ENCODE data around the gene TAF11.
"Not testable (repeated sequence)": the region's sequence is repeated elsewhere in the genome, so short reads cannot be mapped to it uniquely, and the experiment has no call there.

TAF11 gene, protein sequence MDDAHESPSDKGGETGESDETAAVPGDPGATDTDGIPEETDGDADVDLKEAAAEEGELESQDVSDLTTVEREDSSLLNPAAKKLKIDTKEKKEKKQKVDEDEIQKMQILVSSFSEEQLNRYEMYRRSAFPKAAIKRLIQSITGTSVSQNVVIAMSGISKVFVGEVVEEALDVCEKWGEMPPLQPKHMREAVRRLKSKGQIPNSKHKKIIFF

DNA sequence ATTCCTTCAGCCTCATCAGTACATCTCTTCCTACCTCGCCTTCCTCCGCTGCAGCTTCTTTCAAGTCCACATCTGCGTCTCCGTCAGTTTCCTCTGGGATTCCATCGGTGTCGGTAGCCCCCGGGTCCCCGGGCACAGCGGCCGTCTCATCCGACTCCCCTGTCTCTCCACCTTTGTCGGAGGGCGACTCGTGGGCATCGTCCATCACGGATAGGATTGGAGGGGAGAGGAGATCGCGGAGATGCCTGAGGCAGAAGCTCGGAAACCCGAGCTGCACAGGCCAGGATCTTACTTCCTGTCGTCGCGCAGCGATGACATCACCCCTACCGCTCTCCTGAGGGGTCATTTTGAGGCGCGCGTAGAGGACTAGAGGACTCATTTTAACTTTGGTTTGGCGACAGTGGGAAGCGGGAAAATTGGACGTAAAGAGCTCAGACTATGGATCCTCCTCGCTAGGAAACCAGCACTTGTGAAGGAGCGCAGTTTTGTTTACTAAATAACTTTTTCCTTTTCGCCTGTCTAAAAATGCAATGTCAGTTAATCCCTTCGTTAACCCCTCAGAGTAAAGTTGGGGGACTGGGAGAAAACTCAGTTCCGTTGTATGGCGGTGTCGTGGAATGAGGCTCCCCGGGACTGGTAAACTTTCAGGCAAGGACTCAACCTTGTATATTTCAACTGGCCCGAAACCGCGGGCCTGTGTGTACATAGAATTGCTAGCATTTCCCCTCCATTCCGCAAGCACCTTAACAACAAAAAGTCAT lies at the start of gene TAF11:
Gene TAF11, minus strand, starts transcription at position 290 of the 761 bp plus-strand sequence. Its CDS starts 85 bp downstream, at position 205.
- peak; percentile 78 for DNase-seq (ENCODE audit: low read depth, low spot score)
- H3K27ac ChIP-seq, result peak within 1 kb of the TSS; percentile 82

DNA sequence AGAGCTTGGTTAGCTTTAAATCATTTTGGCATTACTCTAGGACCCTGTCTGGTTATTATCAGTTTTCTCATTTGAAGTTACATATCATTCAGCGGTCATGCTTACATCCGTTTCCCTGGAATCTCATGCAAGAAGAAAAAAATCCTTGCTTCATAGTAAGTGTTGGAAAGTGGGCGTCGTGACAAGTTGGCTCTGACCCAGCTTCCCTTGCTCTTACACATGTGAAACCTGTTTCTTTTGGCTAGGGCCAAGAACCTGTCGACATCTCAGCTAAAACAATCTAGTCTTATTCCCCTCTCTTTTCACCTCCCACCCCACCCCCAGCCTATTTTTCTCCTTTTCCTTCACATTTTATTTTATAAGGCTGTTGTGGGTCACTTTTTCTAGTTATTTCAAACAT lies 46.7 kb upstream of the TAF11 start:
- H3K27ac ChIP-seq, result no peak overlapping the region
- DNase-seq (ENCODE audit: low read depth, low spot score), result no peak

GRCh38 chr6:34932202-34932601 lies 44.4 kb upstream of the TAF11 start:
- not testable (repeated sequence) for H3K27ac ChIP-seq; DNase-seq (ENCODE audit: low read depth, low spot score)

- no peak for DNase-seq (ENCODE audit: low read depth, low spot score)
- H3K27ac ChIP-seq, result no peak overlapping the region
Measured at GRCh38 chr6:34930221-34930620, 42.4 kb upstream of the TAF11 start.

DNA sequence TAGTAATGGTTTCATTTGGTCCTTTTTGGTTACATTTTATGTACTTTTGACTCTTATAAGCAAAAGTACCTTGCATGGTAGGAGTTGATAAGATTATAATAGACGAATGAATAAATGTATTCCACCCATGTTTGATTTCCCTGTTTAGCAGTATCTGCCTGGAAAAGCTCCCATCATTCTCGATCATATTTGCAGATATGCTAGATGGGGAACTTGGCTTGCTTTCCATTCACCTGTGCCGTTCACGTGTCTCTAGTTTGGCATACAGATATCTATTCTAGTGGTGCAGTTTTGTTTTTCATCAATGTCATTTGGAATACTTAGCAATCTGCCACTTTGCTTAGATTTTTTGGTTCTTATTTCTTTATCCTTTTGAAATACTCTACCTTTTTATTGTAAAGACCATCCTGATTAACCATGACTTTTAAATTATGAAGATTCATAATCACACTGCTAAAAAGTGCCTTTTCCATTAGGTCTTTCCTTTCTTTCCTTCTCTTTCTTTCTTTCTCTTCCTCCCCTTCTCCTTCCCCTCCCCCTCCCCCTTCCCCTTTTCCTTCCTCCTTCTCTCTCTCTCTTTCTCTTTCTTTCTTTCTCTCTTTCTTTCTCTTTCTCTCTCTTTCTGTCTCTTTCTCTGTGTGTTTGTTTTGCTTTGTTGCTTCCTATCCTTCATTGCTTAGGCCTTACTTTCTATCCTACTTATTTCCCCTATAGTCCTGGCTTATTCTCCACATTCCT lies 41.6 kb upstream of the TAF11 start:
- H3K27ac ChIP-seq, result no peak overlapping the region
- no peak for DNase-seq (ENCODE audit: low read depth, low spot score)

- H3K27ac ChIP-seq, result no peak overlapping the region
Measured at GRCh38 chr6:34928695-34929094, 40.9 kb upstream of the TAF11 start.

GRCh38 chr6:34928220-34928619 lies 40.4 kb upstream of the TAF11 start:
- H3K27ac ChIP-seq, result no peak overlapping the region
- DNase-seq (ENCODE audit: low read depth, low spot score), result no peak

More at GRCh38 chr6:34928695-34929094, 40.9 kb upstream of the TAF11 start:
- DNase-seq (ENCODE audit: low read depth, low spot score), result no peak

DNA sequence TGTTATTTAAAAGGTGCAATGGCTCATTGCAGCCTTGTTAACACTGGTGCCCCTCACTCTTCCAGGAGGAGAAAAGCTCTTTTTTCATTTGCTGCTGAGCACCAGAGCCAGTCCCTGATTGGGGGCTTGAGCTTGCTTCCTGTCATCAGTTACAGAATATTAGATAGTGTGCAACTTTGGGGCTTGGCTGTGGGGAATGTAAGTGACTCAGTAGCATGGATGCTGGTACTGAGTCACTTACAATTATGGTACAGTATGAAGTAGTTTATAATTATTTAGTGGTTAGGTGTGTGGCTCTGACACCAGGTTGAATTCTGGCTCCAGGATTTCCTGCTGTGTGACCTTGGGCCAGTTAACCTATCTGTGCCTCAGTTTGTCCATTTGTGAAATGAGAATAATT lies 38.8 kb upstream of the TAF11 start:
- peak overlapping the region; percentile 37 for H3K27ac ChIP-seq
- DNase-seq (ENCODE audit: low read depth, low spot score), result peak; percentile 34

- H3K27ac ChIP-seq, result no peak overlapping the region
Measured at GRCh38 chr6:34924831-34925625, 37.2 kb upstream of the TAF11 start.

GRCh38 chr6:34922177-34922663 lies 34.4 kb upstream of the TAF11 start:
- no peak overlapping the region for H3K27ac ChIP-seq
- DNase-seq (ENCODE audit: low read depth, low spot score), result peak; percentile 55

More at GRCh38 chr6:34924831-34925625, 37.2 kb upstream of the TAF11 start:
- DNase-seq (ENCODE audit: low read depth, low spot score), result no peak

- no peak for DNase-seq (ENCODE audit: low read depth, low spot score)
- H3K27ac ChIP-seq, result no peak overlapping the region
Measured at GRCh38 chr6:34920097-34920496, 32.3 kb upstream of the TAF11 start.

DNA sequence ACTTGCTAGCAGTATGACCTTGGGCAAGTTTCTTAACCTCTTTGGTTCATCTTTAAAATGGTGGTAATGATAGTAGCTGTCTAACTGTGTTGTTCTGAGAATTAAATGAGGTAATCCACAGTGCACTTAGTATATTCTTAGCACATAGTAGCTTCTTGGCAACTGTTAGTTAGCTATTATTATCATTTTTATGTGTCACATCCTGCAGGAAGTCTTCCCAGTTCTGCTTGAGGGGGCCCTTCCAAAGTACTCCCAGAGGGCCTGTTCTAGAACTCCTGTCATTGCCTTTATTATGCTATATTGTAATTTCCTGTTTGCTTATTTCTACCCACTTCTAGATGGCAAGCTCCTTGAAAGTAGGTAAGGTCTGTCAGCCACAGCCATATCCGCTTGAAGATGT lies 31.8 kb upstream of the TAF11 start:
- no peak for DNase-seq (ENCODE audit: low read depth, low spot score)
- H3K27ac ChIP-seq, result no peak overlapping the region

DNA sequence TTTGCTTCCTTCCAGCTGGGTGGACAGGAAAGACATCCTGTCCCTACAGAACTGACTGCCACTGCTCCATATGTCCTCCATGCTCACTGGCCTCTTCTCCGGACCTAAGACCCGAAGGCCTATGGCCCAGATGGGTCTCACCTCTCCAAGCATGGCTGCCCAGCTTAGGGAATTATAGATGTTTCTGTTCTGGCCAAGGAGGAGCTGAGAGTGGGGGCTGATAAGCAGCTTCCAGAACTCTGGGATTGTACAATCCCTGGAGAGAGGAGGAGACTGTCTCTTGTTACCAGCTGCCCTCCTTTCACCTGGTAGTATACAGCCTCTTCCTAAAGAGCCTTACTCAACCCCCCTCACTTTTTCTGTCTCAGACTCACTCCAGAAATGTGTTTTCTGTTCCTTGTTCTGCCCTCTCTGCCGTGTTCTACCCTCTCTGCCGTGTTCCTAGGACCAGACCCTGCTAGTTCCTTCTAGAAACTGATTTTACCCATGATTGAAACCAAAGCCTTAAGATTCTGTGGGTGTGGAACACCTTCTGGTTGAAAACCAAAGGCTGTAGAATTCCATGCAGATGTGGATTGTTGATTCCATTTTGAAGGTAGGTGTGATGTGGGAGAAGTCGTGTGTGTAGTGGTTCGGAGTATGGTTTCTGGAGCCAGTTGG lies 29.9 kb upstream of the TAF11 start:
- no peak for DNase-seq (ENCODE audit: low read depth, low spot score)
- no peak overlapping the region for H3K27ac ChIP-seq

- no peak for DNase-seq (ENCODE audit: low read depth, low spot score)
- no peak overlapping the region for H3K27ac ChIP-seq
Measured at GRCh38 chr6:34916348-34916967, 28.6 kb upstream of the TAF11 start.

- no peak for DNase-seq (ENCODE audit: low read depth, low spot score)
- H3K27ac ChIP-seq, result no peak overlapping the region
Measured at GRCh38 chr6:34914358-34914757, 26.5 kb upstream of the TAF11 start.

DNA sequence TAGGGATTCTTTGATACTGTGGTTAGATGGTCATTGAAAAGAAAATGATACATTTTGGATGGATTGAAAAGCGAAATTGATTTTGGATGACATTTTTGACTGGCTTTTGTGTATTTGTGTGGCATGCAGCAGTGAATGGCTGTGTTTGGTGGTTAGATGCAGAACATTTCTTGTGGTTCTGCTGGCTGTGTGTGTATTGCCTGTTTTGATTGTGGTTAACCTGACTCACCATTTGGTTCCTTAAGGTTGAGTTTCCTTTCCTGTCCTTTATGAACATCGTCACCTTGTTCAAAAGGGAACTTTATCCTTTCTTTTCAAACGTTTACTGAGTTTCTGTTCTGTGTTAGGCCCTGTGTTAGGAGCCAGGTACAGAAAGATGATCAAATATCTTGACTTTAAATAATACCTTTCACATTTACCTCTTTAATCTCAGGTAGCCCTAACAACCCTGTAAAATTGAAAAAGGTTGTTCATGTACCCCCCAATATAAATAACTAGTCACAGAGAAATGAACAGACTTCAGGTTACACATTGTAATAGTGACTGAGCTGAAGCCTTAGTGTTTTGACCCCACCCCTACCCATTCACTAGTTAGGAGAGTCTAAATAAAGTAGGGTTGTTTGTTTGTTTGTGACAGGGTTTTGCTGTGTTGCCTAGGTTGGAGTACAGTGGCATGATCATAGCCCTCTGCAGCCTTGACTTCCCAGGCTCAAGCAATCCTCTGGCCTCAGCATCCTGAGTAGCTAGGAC lies 25.0 kb upstream of the TAF11 start:
- peak overlapping the region; percentile 26 for H3K27ac ChIP-seq

GRCh38 chr6:34911822-34912221 lies 24.0 kb upstream of the TAF11 start:
- H3K27ac ChIP-seq, result no peak overlapping the region
- no peak for DNase-seq (ENCODE audit: low read depth, low spot score)

More for the DNA sequence above, 25.0 kb upstream of the TAF11 start:
- DNase-seq (ENCODE audit: low read depth, low spot score), result peak; percentile 48

- no peak for DNase-seq (ENCODE audit: low read depth, low spot score)
- no peak overlapping the region for H3K27ac ChIP-seq
Measured at GRCh38 chr6:34909320-34909883, 21.6 kb upstream of the TAF11 start.

Data from epithelial cell of prostate (primary cell).